Suppressor macrophage treated with lipopolysaccharide for 1 hour (primary cell): ENCODE results near the gene DLG2.
"Not testable (repeated sequence)": the region's sequence is repeated elsewhere in the genome, so short reads cannot be mapped to it uniquely, and the experiment has no call there.

Source experiments
- DNase-seq, 3 donors: peaks; one replicate each; pipeline ENCODE4 v3.0.0-alpha.2; 2020 to 2022

DLG2 gene

GRCh38 chr11:85098996-85099395, 528.1 kb downstream of the DLG2 start:
- no peak for DNase-seq

- no peak for DNase-seq
These were observed 530.2 kb downstream of the DLG2 start for GRCh38 chr11:85096939-85097338.

GRCh38 chr11:85095239-85095638, 531.9 kb downstream of the DLG2 start:
- DNase-seq, result no peak

- no peak for DNase-seq
These were observed 532.3 kb downstream of the DLG2 start for GRCh38 chr11:85094795-85095194.

GRCh38 chr11:85089654-85090053, 537.5 kb downstream of the DLG2 start:
- no peak for DNase-seq

- no peak for DNase-seq
These were observed 538.9 kb downstream of the DLG2 start for GRCh38 chr11:85088286-85088685.

GRCh38 chr11:85086504-85087284, 540.5 kb downstream of the DLG2 start:
- no peak for DNase-seq

GRCh38 chr11:85076535-85077330, 550.4 kb downstream of the DLG2 start:
- DNase-seq, result no peak

- DNase-seq, result no peak
These were observed 564.5 kb downstream of the DLG2 start for GRCh38 chr11:85062659-85063058.

- DNase-seq, result no peak
These were observed 574.5 kb downstream of the DLG2 start for GRCh38 chr11:85052636-85053035.

- no peak for DNase-seq
These were observed 578.3 kb downstream of the DLG2 start for GRCh38 chr11:85048801-85049200.

GRCh38 chr11:85045716-85046115, 581.4 kb downstream of the DLG2 start:
- DNase-seq, result no peak

- no peak for DNase-seq
These were observed 582.2 kb downstream of the DLG2 start for GRCh38 chr11:85044911-85045310.

GRCh38 chr11:85042361-85042760, 584.8 kb downstream of the DLG2 start:
- no peak for DNase-seq

GRCh38 chr11:85040166-85040565, 587.0 kb downstream of the DLG2 start:
- DNase-seq, result no peak

GRCh38 chr11:85029964-85030363, 597.2 kb downstream of the DLG2 start:
- DNase-seq, result no peak

GRCh38 chr11:85028329-85029101, 598.6 kb downstream of the DLG2 start:
- no peak for DNase-seq

- DNase-seq, result no peak
These were observed 599.8 kb downstream of the DLG2 start for GRCh38 chr11:85027346-85027745.

- peak in 1 of 3 donors; percentile 15 for DNase-seq
These were observed 606.1 kb downstream of the DLG2 start for GRCh38 chr11:85021058-85021457.

- DNase-seq, result no peak
These were observed 633.8 kb downstream of the DLG2 start for GRCh38 chr11:84993386-84993785.

GRCh38 chr11:84990141-84990540, 637.0 kb downstream of the DLG2 start:
- DNase-seq, result no peak

GRCh38 chr11:84987686-84988187, 639.4 kb downstream of the DLG2 start:
- not testable (repeated sequence) for DNase-seq

GRCh38 chr11:84981301-84981700, 645.8 kb downstream of the DLG2 start:
- DNase-seq, result no peak
